GM19025 (cell line): ENCODE results near the gene ECE1.

Experiments used
- ATAC-seq: cut with Tn5 transposase; IDR thresholded peaks from one replicate; pipeline ENCODE4 v1.9.1; 2021; ENCODE audit warnings: mild to moderate bottlenecking, low read depth, moderate library complexity; ENCODE audit not compliant: unreplicated experiment

ECE1 gene

GRCh38 chr1:21311016-21311415 is 20.8 kb upstream of the ECE1 start:
- no peak for ATAC-seq

- ATAC-seq: no peak
Observed at GRCh38 chr1:21308847-21309652, 18.8 kb upstream of the ECE1 start.

GRCh38 chr1:21308330-21308729 is 18.1 kb upstream of the ECE1 start:
- no peak for ATAC-seq

- ATAC-seq: no peak
Observed at GRCh38 chr1:21307663-21308305, 17.5 kb upstream of the ECE1 start.

GRCh38 chr1:21307210-21307609 is 16.9 kb upstream of the ECE1 start:
- ATAC-seq: no peak

GRCh38 chr1:21305900-21306189 is 15.6 kb upstream of the ECE1 start:
- ATAC-seq: no peak

- ATAC-seq: no peak
Observed at GRCh38 chr1:21305155-21305899, 15.1 kb upstream of the ECE1 start.

GRCh38 chr1:21304488-21304887 is 14.2 kb upstream of the ECE1 start:
- no peak for ATAC-seq

- no peak for ATAC-seq
Observed at GRCh38 chr1:21302747-21303715, 12.8 kb upstream of the ECE1 start.

- ATAC-seq: no peak
Observed at GRCh38 chr1:21301794-21302440, 11.7 kb upstream of the ECE1 start.

- no peak for ATAC-seq
Observed at GRCh38 chr1:21300774-21301173, 10.5 kb upstream of the ECE1 start.

GRCh38 chr1:21299780-21300395 is 9.6 kb upstream of the ECE1 start:
- no peak for ATAC-seq

GRCh38 chr1:21298981-21299391 is 8.7 kb upstream of the ECE1 start:
- no peak for ATAC-seq

- ATAC-seq: no peak
Observed at GRCh38 chr1:21297975-21298374, 7.7 kb upstream of the ECE1 start.

GRCh38 chr1:21296509-21297354 is 6.5 kb upstream of the ECE1 start:
- ATAC-seq: no peak

GRCh38 chr1:21295545-21295944 is 5.3 kb upstream of the ECE1 start:
- no peak for ATAC-seq

GRCh38 chr1:21295002-21295401 is 4.7 kb upstream of the ECE1 start:
- no peak for ATAC-seq

GRCh38 chr1:21294266-21294989 is 4.2 kb upstream of the ECE1 start:
- ATAC-seq: peak; percentile 66
